ENCODE measurements around the gene ST14.

Gene ST14

GRCh38 chr11:130211781-130212401 lies 52.3 kb downstream of the ST14 start:
- H3K27ac ChIP-seq (ENCODE audit: low read depth, low read length), result no peak overlapping the region
- H3K4me1 ChIP-seq (ENCODE audit: control insufficient read depth in 5 of 5, insufficient read depth in 5 of 5, low read length in 5 of 5), result peaks cover 2 to 8% (median 6%) of the 10 kb centered on the region in 5 donors
- peaks cover 4 to 14% (median 8%) of the 10 kb centered on the region in 5 donors for H3K27me3 ChIP-seq (ENCODE audit: control insufficient read depth in 5 of 5, insufficient read depth in 4 of 5, low read length in 5 of 5)
- H3K4me3 ChIP-seq (ENCODE audit: low read depth in 1 of 5, low read length in 5 of 5), result no peak overlapping the region
- no peak overlapping the region for H3K9ac ChIP-seq (ENCODE audit: low read length in 5 of 5)
- H3K36me3 ChIP-seq (ENCODE audit: control insufficient read depth in 5 of 5, insufficient read depth in 5 of 5, low read length in 5 of 5), result peaks cover 0 to 11% (median 0%) of the 10 kb centered on the region in 5 donors
- no peaks in the 10 kb centered on the region for H3K9me3 ChIP-seq (ENCODE audit: control insufficient read depth in 5 of 5, low read length in 5 of 5)

DNA sequence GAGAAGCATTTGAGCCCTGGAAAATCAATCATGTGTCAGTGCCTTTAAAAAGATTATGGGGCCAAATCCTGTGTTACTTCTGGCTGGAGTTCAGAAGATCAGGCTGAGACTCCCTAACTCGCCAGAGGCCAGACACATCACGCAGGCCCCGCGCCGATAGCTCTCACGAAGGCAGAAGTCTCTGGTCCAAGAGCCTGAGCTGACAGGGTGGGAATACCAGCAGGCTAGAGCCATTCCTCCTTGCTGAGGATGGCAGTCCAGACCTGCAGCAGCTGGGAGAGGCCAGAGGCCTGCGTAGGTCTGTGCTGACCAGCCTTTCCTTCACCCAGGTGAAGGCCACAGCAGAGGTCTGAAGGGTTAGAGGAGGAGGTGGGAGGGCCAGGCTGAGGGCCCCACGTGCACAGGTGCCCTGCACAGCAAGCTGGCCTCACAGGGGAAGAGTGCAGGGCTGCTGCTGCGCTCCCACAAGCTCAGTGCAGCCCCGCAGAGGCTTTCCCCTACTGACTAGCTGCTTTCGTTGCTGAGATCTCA lies 52.9 kb downstream of the ST14 start:
- Histone ChIP-seq H3K4me1 (ENCODE audit: control insufficient read depth in 5 of 5, insufficient read depth in 5 of 5, low read length in 5 of 5) (peaks cover 2 to 8% (median 6%) of the 10 kb centered on the region in 5 donors), H3K9me3 (ENCODE audit: control insufficient read depth in 5 of 5, low read length in 5 of 5) (no peaks in the 10 kb centered on the region), H3K27ac (ENCODE audit: low read depth, low read length) (no peak overlapping the region), H3K36me3 (ENCODE audit: control insufficient read depth in 5 of 5, insufficient read depth in 5 of 5, low read length in 5 of 5) (peaks cover 0 to 11% (median 0%) of the 10 kb centered on the region in 5 donors), H3K4me3 (ENCODE audit: low read depth in 1 of 5, low read length in 5 of 5) (no peak overlapping the region), H3K27me3 (ENCODE audit: control insufficient read depth in 5 of 5, insufficient read depth in 4 of 5, low read length in 5 of 5) (peaks cover 4 to 15% (median 8%) of the 10 kb centered on the region in 5 donors), H3K9ac (ENCODE audit: low read length in 5 of 5) (no peak overlapping the region)

- peaks cover 4 to 15% (median 8%) of the 10 kb centered on the region in 5 donors for H3K27me3 ChIP-seq (ENCODE audit: control insufficient read depth in 5 of 5, insufficient read depth in 4 of 5, low read length in 5 of 5)
- H3K4me3 ChIP-seq (ENCODE audit: low read depth in 1 of 5, low read length in 5 of 5), result peak overlapping the region in 2 of 5 donors; percentile 29 to 36
- peak overlapping the region in 1 of 5 donors; percentile 41 for H3K9ac ChIP-seq (ENCODE audit: low read length in 5 of 5)
- H3K9me3 ChIP-seq (ENCODE audit: control insufficient read depth in 5 of 5, low read length in 5 of 5), result no peaks in the 10 kb centered on the region
- peaks cover 2 to 8% (median 6%) of the 10 kb centered on the region in 5 donors for H3K4me1 ChIP-seq (ENCODE audit: control insufficient read depth in 5 of 5, insufficient read depth in 5 of 5, low read length in 5 of 5)
- no peak overlapping the region for H3K27ac ChIP-seq (ENCODE audit: low read depth, low read length)
- peaks cover 0 to 8% (median 0%) of the 10 kb centered on the region in 5 donors for H3K36me3 ChIP-seq (ENCODE audit: control insufficient read depth in 5 of 5, insufficient read depth in 5 of 5, low read length in 5 of 5)
Observed at GRCh38 chr11:130213143-130213978, 53.8 kb downstream of the ST14 start.

DNA sequence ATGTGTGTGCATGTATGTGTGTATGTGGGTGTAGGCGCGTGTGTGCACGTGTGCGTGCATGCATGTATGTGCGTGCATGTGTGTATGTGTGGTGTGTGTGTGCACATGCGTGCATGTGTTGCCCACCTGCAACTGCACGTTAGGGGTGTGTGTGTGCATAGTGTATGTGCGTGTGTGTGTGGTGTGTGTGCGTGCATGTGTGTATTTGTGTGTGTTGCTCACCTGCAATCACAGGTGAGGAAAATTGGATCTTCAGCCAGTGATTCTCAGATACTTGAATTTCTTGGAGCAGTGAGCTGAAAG lies 54.3 kb downstream of the ST14 start:
- H3K4me1 ChIP-seq (ENCODE audit: control insufficient read depth in 5 of 5, insufficient read depth in 5 of 5, low read length in 5 of 5), result peaks cover 2 to 8% (median 6%) of the 10 kb centered on the region in 5 donors
- no peaks in the 10 kb centered on the region for H3K9me3 ChIP-seq (ENCODE audit: control insufficient read depth in 5 of 5, low read length in 5 of 5)
- peaks cover 4 to 15% (median 8%) of the 10 kb centered on the region in 5 donors for H3K27me3 ChIP-seq (ENCODE audit: control insufficient read depth in 5 of 5, insufficient read depth in 4 of 5, low read length in 5 of 5)
- H3K36me3 ChIP-seq (ENCODE audit: control insufficient read depth in 5 of 5, insufficient read depth in 5 of 5, low read length in 5 of 5), result peaks cover 0 to 2% (median 0%) of the 10 kb centered on the region in 5 donors
- no peak overlapping the region for H3K27ac ChIP-seq (ENCODE audit: low read depth, low read length)
- H3K9ac ChIP-seq (ENCODE audit: low read length in 5 of 5), result no peak overlapping the region
- H3K4me3 ChIP-seq (ENCODE audit: low read depth in 1 of 5, low read length in 5 of 5), result no peak overlapping the region

DNA sequence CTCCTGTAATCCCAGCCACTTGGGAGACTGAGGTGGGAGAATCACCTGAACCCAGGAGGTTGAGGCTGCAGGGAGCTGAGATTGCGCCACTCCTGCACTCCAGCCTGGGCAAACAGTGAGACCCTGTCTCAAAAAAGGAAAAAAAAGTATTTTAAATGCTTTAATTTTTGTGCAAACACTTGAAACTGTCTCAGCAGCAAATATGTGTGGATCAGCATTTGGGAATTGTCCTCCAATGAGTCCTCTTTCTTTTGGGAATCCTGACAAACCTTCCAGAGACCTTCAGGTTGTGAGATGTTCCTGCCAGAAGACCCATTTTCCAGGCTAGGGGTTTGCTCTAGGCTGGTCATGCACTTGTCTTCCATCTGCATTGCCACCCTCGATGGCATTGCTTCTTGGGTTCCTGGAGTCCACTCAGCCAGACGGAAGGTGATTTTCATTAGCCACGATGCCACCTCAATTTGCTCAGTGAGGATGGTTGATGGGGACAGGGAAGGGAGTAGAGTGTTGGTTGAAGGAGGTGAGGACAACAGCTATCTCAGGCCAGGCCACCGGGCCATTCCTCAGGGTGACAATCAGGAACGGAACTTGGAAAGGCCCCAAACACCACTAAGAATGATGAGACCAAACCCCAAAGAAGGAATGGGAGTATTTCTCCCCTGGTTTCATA lies 55.4 kb downstream of the ST14 start:
- H3K9ac ChIP-seq (ENCODE audit: low read length in 5 of 5), result no peak overlapping the region
- H3K4me1 ChIP-seq (ENCODE audit: control insufficient read depth in 5 of 5, insufficient read depth in 5 of 5, low read length in 5 of 5), result peaks cover 2 to 8% (median 6%) of the 10 kb centered on the region in 5 donors
- H3K36me3 ChIP-seq (ENCODE audit: control insufficient read depth in 5 of 5, insufficient read depth in 5 of 5, low read length in 5 of 5), result no peaks in the 10 kb centered on the region
- H3K27me3 ChIP-seq (ENCODE audit: control insufficient read depth in 5 of 5, insufficient read depth in 4 of 5, low read length in 5 of 5), result peaks cover 4 to 15% (median 8%) of the 10 kb centered on the region in 5 donors
- H3K9me3 ChIP-seq (ENCODE audit: control insufficient read depth in 5 of 5, low read length in 5 of 5), result no peaks in the 10 kb centered on the region
- H3K4me3 ChIP-seq (ENCODE audit: low read depth in 1 of 5, low read length in 5 of 5), result no peak overlapping the region
- no peak overlapping the region for H3K27ac ChIP-seq (ENCODE audit: low read depth, low read length)

DNA sequence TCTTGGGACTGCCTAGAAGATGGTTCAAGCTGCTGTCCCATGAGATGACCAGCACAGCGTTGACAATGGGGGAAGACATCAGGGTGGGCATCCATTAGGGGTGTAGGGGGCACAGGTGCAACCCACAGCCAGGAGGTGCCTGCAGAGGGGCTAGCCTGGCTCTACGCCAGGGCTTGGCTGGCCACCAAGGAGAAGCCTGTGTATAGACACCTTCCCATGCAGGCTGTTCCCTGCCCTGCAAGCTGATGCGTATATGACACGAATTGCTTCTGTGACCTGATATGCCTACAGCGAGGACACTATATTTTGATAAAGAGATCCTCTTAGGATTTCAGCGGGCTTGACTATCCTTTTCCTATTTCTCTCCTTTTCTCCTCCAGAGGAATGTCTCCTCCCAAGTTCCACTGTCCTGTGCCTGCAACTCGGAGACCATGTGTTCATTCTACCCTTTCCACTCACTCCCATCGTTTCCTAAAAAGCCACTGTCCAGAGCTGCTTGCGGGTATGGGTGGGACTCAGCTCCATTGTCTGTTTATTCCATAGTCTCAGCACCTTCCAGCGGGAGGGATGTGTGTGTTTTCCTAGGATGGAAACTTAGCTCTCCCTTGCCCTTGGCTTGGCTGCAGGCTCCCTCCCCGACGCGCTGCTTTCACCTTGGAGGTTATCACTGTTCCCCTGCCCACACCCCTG lies 56.1 kb downstream of the ST14 start:
- Histone ChIP-seq H3K36me3 (ENCODE audit: control insufficient read depth in 5 of 5, insufficient read depth in 5 of 5, low read length in 5 of 5) (no peaks in the 10 kb centered on the region), H3K9me3 (ENCODE audit: control insufficient read depth in 5 of 5, low read length in 5 of 5) (no peaks in the 10 kb centered on the region), H3K27me3 (ENCODE audit: control insufficient read depth in 5 of 5, insufficient read depth in 4 of 5, low read length in 5 of 5) (peaks cover 4 to 14% (median 8%) of the 10 kb centered on the region in 5 donors), H3K27ac (ENCODE audit: low read depth, low read length) (no peak overlapping the region), H3K4me1 (ENCODE audit: control insufficient read depth in 5 of 5, insufficient read depth in 5 of 5, low read length in 5 of 5) (peaks cover 2 to 8% (median 6%) of the 10 kb centered on the region in 5 donors), H3K9ac (ENCODE audit: low read length in 5 of 5) (no peak overlapping the region), H3K4me3 (ENCODE audit: low read depth in 1 of 5, low read length in 5 of 5) (no peak overlapping the region)

DNA sequence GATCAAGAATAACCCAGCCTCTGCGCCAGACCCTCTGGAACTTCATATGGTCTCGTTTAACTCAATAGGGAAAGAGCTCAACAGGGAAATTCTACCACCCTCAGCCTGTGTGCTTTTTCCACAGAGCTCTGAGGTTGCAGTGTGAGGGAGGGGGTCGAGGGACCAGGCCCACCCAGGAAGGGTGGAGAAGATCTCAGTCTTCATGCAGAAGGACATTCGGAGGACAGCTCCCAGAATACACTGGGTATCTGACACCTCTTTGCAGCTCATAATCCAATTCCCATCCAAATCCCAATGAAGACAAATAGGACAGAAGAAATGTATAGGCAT lies 56.6 kb downstream of the ST14 start:
- Histone ChIP-seq H3K27me3 (ENCODE audit: control insufficient read depth in 5 of 5, insufficient read depth in 4 of 5, low read length in 5 of 5) (peaks cover 4 to 14% (median 8%) of the 10 kb centered on the region in 5 donors), H3K9ac (ENCODE audit: low read length in 5 of 5) (no peak overlapping the region), H3K4me3 (ENCODE audit: low read depth in 1 of 5, low read length in 5 of 5) (no peak overlapping the region), H3K9me3 (ENCODE audit: control insufficient read depth in 5 of 5, low read length in 5 of 5) (no peaks in the 10 kb centered on the region), H3K36me3 (ENCODE audit: control insufficient read depth in 5 of 5, insufficient read depth in 5 of 5, low read length in 5 of 5) (no peaks in the 10 kb centered on the region), H3K4me1 (ENCODE audit: control insufficient read depth in 5 of 5, insufficient read depth in 5 of 5, low read length in 5 of 5) (peaks cover 2 to 8% (median 6%) of the 10 kb centered on the region in 5 donors), H3K27ac (ENCODE audit: low read depth, low read length) (no peak overlapping the region)

GRCh38 chr11:130216591-130217132 lies 57.1 kb downstream of the ST14 start:
- peaks cover 4 to 14% (median 8%) of the 10 kb centered on the region in 5 donors for H3K27me3 ChIP-seq (ENCODE audit: control insufficient read depth in 5 of 5, insufficient read depth in 4 of 5, low read length in 5 of 5)
- H3K9ac ChIP-seq (ENCODE audit: low read length in 5 of 5), result no peak overlapping the region
- no peak overlapping the region for H3K27ac ChIP-seq (ENCODE audit: low read depth, low read length)
- H3K4me1 ChIP-seq (ENCODE audit: control insufficient read depth in 5 of 5, insufficient read depth in 5 of 5, low read length in 5 of 5), result peaks cover 0 to 8% (median 6%) of the 10 kb centered on the region in 5 donors
- no peak overlapping the region for H3K4me3 ChIP-seq (ENCODE audit: low read depth in 1 of 5, low read length in 5 of 5)
- H3K36me3 ChIP-seq (ENCODE audit: control insufficient read depth in 5 of 5, insufficient read depth in 5 of 5, low read length in 5 of 5), result no peaks in the 10 kb centered on the region
- no peaks in the 10 kb centered on the region for H3K9me3 ChIP-seq (ENCODE audit: control insufficient read depth in 5 of 5, low read length in 5 of 5)

- no peak overlapping the region for H3K9ac ChIP-seq (ENCODE audit: low read length in 5 of 5)
- peaks cover 0 to 8% (median 6%) of the 10 kb centered on the region in 5 donors for H3K4me1 ChIP-seq (ENCODE audit: control insufficient read depth in 5 of 5, insufficient read depth in 5 of 5, low read length in 5 of 5)
- no peak overlapping the region for H3K27ac ChIP-seq (ENCODE audit: low read depth, low read length)
- H3K4me3 ChIP-seq (ENCODE audit: low read depth in 1 of 5, low read length in 5 of 5), result no peak overlapping the region
- no peaks in the 10 kb centered on the region for H3K9me3 ChIP-seq (ENCODE audit: control insufficient read depth in 5 of 5, low read length in 5 of 5)
- H3K36me3 ChIP-seq (ENCODE audit: control insufficient read depth in 5 of 5, insufficient read depth in 5 of 5, low read length in 5 of 5), result no peaks in the 10 kb centered on the region
- H3K27me3 ChIP-seq (ENCODE audit: control insufficient read depth in 5 of 5, insufficient read depth in 4 of 5, low read length in 5 of 5), result peaks cover 4 to 14% (median 8%) of the 10 kb centered on the region in 5 donors
Observed at GRCh38 chr11:130217133-130218031, 57.8 kb downstream of the ST14 start.

Data from subcutaneous abdominal adipose tissue (tissue), 5 donors.